ENCODE measurements around the gene VAV3. TPM values are rescaled to one million over a fixed set of nuclear protein-coding genes. Genes with fewer than 3 reads are reported as not detected.

VAV3 gene
- total RNA-seq, 1 donor from 2014 or later: 1.9 TPM

DNA sequence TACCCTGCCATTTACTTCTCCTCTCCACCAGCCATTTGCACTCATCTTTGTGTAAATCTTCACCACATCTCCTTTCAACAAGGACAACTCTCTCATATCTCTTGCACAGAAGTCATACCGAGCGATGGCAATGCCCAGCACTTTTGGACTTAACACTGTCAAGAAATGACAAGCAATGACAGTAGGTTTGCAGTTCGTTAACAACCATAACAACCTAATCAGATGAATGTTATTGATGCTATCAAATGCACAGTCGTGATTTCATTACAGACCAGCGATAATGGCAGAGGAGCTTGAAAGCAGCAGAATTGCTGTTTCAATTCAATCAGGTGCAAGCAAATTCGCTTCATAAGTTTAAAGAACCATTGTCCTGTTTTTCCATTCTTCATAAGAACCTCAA, 390.9 kb downstream of the VAV3 start:
- DNase-seq (ENCODE audit: low spot score): no peak
- intact Hi-C loops (cut with DNase I): no loop called here

DNA sequence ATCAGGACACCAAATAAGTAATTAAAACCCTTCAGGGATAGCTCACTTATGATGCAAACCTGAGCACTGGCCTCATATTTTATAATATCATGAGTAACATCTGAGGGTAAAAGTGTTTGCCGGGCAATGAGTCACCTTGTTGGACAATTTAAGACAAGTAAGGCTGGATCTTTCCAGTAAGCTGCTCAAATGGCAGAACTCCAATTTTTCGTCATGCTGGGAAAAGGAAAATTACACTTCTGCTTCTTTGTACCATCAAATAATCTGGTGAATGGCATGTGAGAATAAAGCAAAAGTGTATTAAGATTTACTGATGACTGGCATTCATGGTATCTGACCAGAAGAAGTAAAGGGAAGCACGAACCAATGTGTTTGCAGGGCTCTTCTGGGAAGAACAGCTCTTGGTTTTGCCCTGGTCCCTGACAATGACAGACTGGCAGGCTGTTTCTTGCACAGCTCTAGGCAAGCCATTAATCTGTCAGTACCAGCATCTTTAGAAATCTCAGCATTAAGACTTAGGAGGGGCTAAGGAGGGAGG, 392.2 kb downstream of the VAV3 start:
- intact Hi-C loops (cut with DNase I): no loop called here

DNA sequence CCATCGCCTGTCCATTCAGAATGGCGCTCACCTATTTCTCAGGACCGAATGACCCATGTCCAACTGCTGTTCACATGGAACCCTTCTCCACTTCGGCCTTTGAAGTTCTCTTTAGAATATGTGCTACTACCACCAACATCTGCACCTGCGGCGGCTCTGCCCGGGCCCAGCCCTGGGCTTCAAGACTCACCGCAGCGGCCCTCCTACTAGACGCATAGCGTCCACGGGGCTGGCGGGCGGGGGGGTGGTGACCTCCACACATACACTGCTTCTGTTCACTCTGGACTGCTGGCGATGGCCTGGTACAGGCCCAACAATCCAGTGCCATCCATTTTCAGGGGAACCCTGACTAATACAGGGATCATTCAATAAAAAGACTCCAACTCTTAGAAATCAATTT, 394.2 kb downstream of the VAV3 start:
- intact Hi-C loops (cut with DNase I): no loop called here
- DNase-seq (ENCODE audit: low spot score): no peak

More for the DNA sequence above, 392.2 kb downstream of the VAV3 start:
- no peak for DNase-seq (ENCODE audit: low spot score)

DNA sequence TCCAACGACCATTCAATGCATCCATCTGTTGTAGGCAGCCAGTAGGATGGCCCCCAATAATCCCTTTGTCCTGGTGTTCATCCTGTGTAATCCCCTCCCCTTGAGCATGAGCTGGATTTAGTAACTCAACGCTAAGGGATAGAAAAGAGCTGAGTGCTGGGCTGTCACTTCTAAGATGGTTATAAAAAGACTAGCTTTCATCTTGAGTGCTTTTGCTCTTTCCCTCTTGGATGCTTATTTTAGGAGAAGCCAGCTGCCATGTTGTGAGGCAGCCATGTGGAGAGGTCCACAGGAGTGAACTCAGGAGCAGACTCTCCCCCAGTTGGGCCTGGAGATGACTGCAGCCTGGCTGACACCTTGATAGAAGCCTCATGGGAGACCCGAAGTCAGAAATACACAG, 401.5 kb downstream of the VAV3 start:
- no peak for DNase-seq (ENCODE audit: low spot score)
- intact Hi-C loops (cut with DNase I): no loop called here

DNA sequence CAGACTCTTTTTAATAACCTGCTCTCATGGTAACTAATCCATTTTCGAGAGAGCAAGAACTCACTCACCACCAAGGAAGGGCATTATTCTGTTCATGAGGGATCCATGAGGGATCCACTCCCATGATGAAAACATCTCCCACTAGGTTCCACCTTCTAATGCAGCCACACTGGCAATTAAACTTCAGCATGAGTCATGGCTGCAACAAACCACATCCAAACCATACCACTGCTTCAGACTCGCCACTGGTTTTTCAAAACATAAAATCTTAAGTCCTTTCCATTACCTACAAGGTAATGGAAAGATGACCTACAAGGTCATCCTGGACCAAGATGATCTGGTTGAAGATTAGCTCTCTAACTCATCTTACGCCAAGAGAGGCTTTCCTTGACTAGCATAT, 405.1 kb downstream of the VAV3 start:
- DNase-seq (ENCODE audit: low spot score): no peak
- intact Hi-C loops (cut with DNase I): no loop called here

DNA sequence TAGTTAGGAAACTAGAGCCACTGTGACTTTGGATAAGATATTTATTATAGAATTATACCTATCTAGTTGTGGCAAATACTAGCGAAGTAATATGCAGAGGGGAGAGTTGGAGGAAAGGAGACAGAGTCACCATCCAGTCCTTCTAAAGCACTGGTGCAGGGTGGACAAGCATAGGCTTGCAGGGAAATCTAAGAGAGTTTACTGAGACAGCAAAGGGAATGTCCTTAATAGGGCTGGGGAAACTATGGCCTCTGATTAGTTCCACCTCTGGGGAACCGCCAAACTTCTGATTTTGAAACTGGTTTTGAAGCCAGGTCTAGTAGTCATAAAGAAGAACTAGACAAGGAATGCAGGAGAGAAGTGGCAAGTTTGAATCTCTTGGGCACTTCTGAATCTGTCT, 407.9 kb downstream of the VAV3 start:
- intact Hi-C loops (cut with DNase I): no loop called here
- no peak for DNase-seq (ENCODE audit: low spot score)

DNA sequence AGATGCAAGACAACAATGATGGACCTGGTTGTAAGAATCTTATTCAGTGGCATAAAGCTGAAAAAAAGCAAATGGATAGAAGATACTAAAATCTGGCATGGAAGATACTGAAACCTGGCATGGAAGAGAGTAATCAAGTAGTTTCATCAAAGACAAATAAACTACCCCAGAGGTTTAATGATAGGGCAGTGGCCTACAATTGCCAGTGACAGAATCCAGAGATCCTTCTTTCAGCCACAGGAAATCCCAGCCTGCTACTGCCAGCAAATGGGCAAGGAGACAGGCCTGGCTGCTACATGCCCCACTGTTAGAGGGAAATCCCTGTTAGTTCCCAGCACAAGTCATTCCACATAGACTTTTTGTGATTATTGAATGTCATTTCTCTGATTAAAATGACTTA, 409.4 kb downstream of the VAV3 start:
- intact Hi-C loops (cut with DNase I): no loop called here
- DNase-seq (ENCODE audit: low spot score): no peak

DNA sequence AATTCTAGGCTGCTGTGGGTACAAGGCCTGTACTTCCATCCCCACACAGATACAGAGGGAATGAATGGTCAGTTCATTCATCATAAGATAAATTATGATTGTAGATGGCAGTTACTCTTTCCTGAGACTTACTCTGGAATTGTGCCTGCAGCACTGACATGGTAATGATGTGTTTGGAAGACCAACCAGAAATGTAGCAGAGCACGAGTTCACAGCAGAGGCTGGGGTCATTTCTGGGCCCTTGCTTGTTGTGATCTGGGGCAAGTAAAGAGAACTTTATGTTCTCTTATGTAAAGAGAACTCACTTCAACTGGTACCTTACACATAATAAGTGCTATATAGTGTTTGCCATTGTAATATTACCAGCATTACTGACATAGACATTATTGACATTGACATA, 412.2 kb downstream of the VAV3 start:
- DNase-seq (ENCODE audit: low spot score): no peak
- intact Hi-C loops (cut with DNase I): no loop called here

DNA sequence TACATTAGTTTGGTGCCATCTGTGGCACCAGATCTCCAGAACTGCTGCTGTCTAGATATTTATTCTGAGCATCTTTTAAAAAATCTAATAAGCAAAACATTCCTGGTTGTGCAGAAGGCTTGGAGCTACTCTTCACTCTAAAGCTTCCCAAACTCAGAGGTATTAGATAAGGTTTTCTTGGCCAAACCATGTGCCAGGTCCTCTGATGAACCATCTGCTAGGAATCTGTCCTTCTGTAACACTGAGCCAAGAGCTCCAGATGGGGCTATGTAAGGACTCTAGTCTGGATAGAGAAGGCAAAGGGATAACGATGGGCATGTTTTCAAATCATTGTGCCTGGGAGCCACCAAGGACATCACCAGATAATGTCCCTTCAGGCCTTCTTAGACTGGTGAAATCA, 413.5 kb downstream of the VAV3 start:
- DNase-seq (ENCODE audit: low spot score): no peak
- intact Hi-C loops (cut with DNase I): no loop called here

DNA sequence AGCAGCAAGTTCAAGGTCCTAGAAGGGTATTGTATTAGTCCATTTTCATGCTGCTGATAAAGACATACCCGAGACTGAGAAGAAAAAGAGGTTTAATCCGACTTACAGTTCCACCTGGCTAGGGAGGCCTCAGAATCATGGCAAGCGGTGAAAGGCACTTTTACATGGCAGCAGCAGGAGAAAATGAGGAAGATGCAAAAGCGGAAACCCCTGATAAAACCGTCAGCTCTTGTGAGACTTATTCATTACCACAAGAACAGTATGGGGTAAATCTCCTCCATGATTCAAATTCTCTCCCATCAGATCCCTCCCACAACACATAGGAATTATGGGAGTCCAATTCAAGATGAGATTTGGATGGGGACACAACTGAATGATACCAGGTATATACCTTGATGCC, 414.6 kb downstream of the VAV3 start:
- intact Hi-C loops (cut with DNase I): no loop called here
- no peak for DNase-seq (ENCODE audit: low spot score)

DNA sequence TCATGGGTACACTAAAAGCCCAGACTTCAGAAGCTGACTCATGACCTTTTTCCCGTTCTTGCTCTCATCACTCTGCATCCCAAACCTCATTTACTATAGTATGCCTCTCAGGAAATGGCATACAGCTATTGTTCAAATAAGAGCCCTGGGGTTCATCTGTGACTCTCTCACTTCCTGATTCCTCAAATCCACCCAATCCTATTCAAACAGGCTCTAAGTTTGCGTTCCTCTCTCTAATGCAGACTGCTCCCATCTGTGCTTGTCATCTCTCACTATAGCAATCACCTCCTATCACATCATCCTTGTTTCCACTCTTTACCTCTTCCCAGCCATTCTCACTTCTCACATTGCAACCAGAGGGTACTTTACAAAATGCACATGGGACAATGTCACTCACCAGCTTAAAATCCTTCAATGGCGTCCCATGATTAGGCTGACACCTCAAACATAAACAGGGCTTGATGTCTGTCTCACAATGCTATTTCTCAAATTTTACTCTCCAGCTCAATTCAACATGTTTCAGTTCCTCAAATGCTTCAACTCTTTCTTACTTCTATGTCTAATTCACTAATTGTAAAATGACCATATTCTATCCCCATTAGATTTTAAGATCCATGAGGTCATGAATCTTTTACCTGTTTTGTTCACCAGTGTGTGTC, 415.7 kb downstream of the VAV3 start:
- DNase-seq (ENCODE audit: low spot score): no peak
- intact Hi-C loops (cut with DNase I): no loop called here

DNA sequence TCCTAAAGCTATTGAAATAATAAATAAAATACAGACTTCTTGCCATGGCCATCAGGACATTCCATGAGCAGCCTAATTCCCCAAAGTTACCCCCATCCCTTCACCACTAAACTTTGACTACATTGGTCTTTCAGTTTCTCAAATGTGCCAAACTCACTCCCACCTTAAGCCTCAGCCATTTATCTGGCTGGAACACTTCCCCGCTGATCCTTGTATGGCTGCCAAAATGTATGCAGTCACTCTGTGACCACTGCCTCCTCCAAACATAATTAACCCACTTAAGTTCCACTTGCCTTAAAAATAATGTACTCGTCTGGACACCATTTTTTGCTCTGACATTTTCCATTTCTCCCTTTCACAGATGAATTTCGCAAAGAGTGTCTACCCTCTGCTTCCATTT, 416.7 kb downstream of the VAV3 start:
- DNase-seq (ENCODE audit: low spot score): no peak
- intact Hi-C loops (cut with DNase I): no loop called here

DNA sequence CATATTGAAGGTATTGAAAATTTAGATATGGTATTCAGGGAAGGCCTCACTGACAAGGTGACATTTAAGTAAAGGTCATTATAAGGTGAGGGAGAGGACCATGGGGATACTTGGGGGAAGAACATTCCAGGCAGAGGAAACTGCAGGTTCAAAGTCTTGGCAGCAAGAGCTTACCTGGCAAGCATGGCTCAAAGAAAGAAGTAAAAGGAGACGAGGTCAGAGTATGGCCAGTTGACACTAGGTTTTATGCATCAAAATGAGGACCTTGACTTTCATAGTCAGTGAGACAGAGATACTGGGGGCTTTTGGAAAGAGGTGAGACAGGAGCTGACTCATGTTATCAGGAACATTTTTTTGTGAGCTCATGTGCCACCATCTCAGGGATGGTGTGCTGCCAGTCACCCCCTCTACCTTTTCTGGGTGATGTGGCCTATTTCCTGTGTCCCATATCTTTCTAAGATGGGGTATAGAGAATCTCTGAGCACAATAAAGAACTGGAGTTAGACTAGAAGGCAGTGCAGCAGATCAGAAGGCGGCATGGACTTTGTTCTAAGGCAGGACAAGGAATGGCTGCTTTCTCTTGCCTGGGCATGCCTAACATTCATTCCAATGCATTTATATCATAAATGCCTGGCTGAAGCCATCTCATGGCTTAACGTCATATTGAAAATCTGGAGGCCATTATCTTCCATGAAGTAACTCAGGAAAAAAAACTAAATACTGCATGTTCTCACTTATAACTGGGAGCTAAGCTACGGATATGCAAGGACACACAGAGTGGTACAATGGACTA, 417.4 kb downstream of the VAV3 start:
- DNase-seq (ENCODE audit: low spot score): no peak

DNA sequence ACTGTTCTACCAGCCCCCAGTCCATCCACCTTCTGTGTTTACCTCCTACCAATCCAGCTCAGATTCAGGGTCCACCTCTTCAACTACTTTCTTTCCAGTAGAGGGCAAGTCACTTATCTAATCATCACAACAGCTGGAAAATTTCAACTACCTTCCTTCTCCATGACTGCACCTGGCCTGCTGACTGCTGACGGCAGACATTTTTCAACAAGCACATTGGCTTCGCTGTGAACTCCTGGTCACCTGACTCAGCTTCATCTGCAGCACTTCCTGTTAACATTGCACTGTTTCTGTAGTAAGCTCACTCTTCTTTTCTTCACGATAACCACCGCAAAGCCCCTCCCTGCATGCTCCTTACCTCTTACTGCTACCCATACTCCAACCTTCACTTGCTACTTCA, 418.4 kb downstream of the VAV3 start:
- intact Hi-C loops (cut with DNase I): no loop called here
- DNase-seq (ENCODE audit: low spot score): no peak

More for the DNA sequence above, 417.4 kb downstream of the VAV3 start:
- intact Hi-C loops (cut with DNase I): no loop called here

DNA sequence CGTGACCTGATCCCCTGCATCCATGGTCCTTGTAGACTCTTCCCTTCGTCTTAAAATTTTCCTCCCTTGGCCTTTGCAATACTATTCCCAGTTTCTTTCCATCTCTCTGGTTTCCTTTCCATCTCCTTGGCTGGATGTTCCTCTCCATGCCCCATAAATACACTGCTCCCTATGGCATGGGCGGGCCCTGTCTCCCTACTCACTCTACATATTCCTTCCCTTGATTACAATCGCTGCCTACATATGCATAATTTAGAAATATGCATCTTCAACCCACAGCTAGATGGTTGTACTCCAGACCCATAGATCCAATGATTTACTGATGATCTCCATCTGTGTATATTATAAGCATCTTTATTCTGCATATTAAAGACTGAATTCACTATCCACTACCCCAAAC, 419.1 kb downstream of the VAV3 start:
- intact Hi-C loops (cut with DNase I): no loop called here
- DNase-seq (ENCODE audit: low spot score): no peak

DNA sequence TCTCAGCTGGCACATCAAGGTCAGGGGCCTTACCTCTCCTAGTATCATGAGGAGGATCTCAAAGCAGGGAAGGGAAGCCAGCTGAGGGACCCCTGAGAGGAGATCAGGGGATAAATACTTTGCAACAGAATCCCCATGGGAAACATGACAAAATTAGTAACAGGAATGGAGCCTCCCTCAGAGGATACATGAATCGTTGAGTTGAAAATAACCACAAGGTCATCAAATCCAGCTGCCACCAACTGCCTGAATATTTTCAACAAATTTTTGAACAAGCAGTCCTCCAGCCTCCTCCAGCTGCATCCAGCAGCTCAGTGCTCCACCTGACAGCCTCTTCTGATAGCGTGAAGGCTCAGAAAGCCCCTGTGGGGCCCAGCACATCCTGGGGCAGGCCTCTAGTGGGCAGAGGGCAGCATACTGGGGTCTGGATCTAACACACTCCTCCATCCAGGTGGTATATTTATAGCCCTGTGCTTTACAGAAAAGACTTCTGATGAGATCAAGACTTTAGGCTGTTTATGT, 419.9 kb downstream of the VAV3 start:
- intact Hi-C loops (cut with DNase I): no loop called here
- no peak for DNase-seq (ENCODE audit: low spot score)

DNA sequence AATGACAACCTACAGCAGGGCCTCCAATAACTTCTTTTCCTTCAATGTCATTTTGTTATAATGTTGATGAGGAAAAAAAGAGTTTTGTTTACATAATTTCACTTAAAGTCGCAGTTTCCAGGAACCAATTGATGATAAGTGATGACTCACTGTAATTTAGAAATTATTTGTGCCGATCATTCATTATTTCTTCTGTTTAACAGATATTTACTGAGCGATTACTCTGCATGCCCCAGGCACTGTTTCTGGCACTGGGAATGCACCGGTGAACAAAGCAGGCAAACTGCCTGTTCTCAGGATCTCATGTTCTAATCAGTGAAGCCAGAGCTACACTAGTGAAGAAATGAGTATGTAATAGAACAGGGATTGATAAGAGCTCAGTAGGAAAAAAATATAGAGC, 420.7 kb downstream of the VAV3 start:
- no peak for DNase-seq (ENCODE audit: low spot score)
- intact Hi-C loops (cut with DNase I): no loop called here

DNA sequence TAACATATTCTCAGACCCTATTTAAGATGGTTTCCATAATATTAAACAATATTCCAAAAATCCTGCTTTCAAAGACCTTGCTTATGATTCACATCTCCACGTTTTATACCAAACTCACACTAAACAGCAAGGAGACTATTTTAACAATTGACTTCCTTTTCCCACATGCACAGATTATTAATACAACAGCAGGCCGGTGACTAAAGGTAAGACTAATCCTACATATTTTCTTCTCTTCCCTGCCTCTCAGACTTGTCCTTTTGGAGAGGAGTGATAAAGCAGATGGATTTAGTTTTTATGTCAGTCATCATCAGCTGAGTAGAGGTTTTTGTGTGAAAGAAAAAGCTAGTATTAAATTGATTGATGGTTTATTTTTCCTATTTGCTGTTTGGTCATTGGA, 423.6 kb downstream of the VAV3 start:
- intact Hi-C loops (cut with DNase I): no loop called here
- no peak for DNase-seq (ENCODE audit: low spot score)

DNA sequence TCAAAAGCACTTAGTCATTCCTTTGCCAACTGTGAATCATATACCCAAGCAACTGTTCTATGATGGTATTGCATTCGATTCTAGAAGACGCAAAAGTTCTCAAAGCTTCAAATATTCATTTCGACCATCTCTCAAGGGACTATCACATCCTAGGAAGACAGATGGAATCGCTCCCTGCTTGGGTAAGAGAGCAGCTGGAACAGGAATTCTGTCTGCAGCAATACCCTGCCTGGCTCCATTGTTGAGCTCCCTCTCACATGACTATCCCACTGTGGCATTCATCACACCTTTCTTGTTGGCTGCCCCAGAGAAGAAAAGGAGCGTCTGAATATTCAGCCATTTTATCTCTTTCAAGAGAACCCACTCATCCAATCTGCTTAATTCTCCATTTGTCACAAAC, 426.5 kb downstream of the VAV3 start:
- intact Hi-C loops (cut with DNase I): no loop called here
- no peak for DNase-seq (ENCODE audit: low spot score)

DNA sequence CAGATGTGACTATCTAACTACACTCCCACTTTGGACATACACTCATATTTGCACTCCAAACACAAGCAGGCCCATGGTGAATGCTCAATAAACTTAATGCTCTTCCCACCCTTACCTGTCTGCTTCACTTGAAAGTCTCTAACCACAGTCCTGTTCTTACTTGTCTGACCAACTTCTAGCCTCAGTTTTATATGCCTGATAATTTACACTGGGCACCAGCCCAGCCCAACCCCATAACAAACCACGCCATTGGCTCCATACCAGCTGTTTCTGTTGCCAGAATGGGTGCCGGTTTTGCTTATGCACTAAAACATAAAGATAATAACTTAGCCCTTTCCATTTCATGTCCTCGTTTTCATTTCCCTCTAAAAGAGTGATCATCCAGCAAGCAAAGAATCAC, 428.7 kb downstream of the VAV3 start:
- DNase-seq (ENCODE audit: low spot score): no peak
- intact Hi-C loops (cut with DNase I): no loop called here

DNA sequence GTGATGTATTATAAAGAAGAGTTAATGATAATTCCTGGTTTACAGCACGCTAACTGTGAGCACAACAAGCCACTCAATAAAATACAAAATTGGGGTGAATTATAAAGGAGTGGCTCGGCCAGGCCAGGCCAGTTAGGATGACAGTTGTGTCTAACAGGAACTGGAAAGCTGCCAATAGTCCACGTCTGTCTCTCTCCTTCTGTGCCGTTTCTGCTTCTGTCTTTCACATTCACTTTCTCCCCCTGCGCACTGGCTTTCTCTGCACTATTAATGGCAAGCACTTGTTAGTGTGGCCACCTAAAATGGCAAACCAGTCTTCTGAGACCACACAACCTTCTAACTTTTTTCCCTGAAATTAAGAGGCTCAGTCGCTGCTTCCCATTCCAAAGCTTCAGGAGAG, 429.9 kb downstream of the VAV3 start:
- no peak for DNase-seq (ENCODE audit: low spot score)
- intact Hi-C loops (cut with DNase I): no loop called here
